OCI-LY7 (cell line): ENCODE data around the gene TRIM58.

Source experiments
- EZH2phosphoT487 ChIP-seq: fragments of 200-600 bp; sonication (generic); IDR thresholded peaks from 2 replicates; pipeline ENCODE4 v1.6.1; 2018; ENCODE audit warnings: low read depth, borderline replicate concordance, mild to moderate bottlenecking, mixed run types, antibody characterized with exemption, low read length, moderate library complexity, mixed read lengths
- TF ChIP-seq, protein P1 (sequence below): fragments of 200-600 bp; sonication (generic); conservative IDR thresholded peaks from 2 replicates; pipeline ENCODE4 v1.5.1; 2014; ENCODE audit warnings: mild to moderate bottlenecking, antibody characterized with exemption, low read length, moderate library complexity, mixed read lengths

DNA sequence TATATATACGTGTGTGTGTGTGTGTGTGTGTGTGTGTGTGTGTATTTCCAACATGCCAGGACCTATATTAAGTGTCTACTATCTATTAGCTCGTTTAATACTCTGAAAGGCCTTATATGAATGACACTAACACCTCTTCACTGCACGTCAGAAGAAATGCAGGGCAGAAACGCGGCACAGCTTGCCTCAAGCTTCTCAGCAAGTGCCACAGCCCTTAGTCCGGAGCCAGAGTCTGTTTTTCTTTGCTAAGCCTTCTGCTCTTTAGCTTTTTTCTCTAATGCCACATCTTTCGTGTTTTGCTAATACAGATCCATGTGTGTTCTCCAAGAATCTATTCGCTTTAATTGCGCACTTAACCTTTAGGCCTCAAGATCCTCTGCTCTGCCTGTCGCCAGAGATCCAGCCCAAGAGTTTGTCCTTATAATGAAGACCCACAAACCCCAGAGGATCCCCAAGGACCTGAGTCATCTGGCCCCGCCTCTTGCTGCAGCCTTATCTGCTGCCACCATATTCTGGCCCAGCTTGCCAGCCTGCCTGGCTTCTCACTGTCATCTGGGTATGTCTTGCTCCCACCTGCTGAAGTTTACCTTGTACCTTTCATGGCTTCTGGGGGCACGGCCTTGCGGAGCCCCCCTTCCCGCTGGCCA, 2.0 kb upstream of the TRIM58 start:
- TF ChIP-seq, protein P1, sequence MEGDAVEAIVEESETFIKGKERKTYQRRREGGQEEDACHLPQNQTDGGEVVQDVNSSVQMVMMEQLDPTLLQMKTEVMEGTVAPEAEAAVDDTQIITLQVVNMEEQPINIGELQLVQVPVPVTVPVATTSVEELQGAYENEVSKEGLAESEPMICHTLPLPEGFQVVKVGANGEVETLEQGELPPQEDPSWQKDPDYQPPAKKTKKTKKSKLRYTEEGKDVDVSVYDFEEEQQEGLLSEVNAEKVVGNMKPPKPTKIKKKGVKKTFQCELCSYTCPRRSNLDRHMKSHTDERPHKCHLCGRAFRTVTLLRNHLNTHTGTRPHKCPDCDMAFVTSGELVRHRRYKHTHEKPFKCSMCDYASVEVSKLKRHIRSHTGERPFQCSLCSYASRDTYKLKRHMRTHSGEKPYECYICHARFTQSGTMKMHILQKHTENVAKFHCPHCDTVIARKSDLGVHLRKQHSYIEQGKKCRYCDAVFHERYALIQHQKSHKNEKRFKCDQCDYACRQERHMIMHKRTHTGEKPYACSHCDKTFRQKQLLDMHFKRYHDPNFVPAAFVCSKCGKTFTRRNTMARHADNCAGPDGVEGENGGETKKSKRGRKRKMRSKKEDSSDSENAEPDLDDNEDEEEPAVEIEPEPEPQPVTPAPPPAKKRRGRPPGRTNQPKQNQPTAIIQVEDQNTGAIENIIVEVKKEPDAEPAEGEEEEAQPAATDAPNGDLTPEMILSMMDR = no peak
- no peak for TF ChIP-seq EZH2phosphoT487
